Measurements from ENCODE around the gene MRPL12. TPM values are rescaled to one million over a fixed set of nuclear protein-coding genes. Genes with fewer than 3 reads are reported as not detected.

Gene MRPL12
- total and polyA plus RNA-seq, 2 of the 13 experiments (the other 11 are each of a cell fraction or from before 2014, with no cell fraction given): 39.1 to 94.1 TPM

- TF ChIP-seq CSRNP2 (CRISPR knock-in tag; conservative IDR thresholded peaks at IDR 0.05; ENCODE audit: low read depth) (0 out of 2 replicates have a peak, but pooled peaks have one; percentile 65), ZBTB7A (CRISPR knock-in tag; IDR thresholded peaks at IDR 0.05) (peak; percentile 91), MEIS1 (CRISPR knock-in tag; IDR thresholded peaks at IDR 0.05; ENCODE audit: borderline replicate concordance) (no peak), PAXIP1 (CRISPR knock-in tag; conservative IDR thresholded peaks at IDR 0.05) (peak; percentile 48), ZNF510 (CRISPR knock-in tag; IDR thresholded peaks at IDR 0.05; ENCODE audit: low read depth) (peak; percentile 86), SMYD3 (CRISPR knock-in tag; IDR thresholded peaks at IDR 0.05) (no peak), ZNF143 (CRISPR knock-in tag; IDR thresholded peaks at IDR 0.05) (peak; percentile 96), SALL1 (CRISPR knock-in tag; IDR thresholded peaks at IDR 0.05) (peak; percentile 90), TERF1 (CRISPR knock-in tag; IDR thresholded peaks at IDR 0.05) (no peak; the same call in 1 of the 2 replicates), SOX13 (IDR thresholded peaks at IDR 0.05) (0 out of 2 replicates have a peak, but pooled peaks have one; percentile 16), SOX13 (CRISPR knock-in tag; conservative IDR thresholded peaks at IDR 0.05 in 1 of 2, IDR thresholded peaks at IDR 0.05 in 1 of 2) (peak in 1 of 2 experiments; percentile 72; a peak in 2 of 4 replicates), XRCC5 (optimal IDR thresholded peaks at IDR 0.05; ENCODE audit: low read length) (peak; percentile 94), ZNF251 (CRISPR knock-in tag; IDR thresholded peaks at IDR 0.05) (0 out of 2 replicates have a peak, but pooled peaks have one; percentile 71), FOXM1 (CRISPR knock-in tag; IDR thresholded peaks at IDR 0.05) (peak; percentile 78; the same call in 1 of the 2 replicates), ZMYM4 (CRISPR knock-in tag; IDR thresholded peaks at IDR 0.05) (peak; percentile 81), NFYC (CRISPR knock-in tag; IDR thresholded peaks at IDR 0.05) (peak; percentile 65), ZNF17 (CRISPR knock-in tag; IDR thresholded peaks at IDR 0.05) (peak; percentile 49; the same call in 1 of the 2 replicates), MED13 (CRISPR knock-in tag; IDR thresholded peaks at IDR 0.05) (0 out of 2 replicates have a peak, but pooled peaks have one; percentile 58), ZNF276 (CRISPR knock-in tag; IDR thresholded peaks at IDR 0.05; ENCODE audit: low read depth) (no peak), SAP130 (CRISPR knock-in tag; IDR thresholded peaks at IDR 0.05; ENCODE audit: low read depth) (peak; percentile 99), KDM5B (CRISPR knock-in tag; IDR thresholded peaks at IDR 0.05; ENCODE audit: borderline replicate concordance) (peak; percentile 91), ZNF124 (CRISPR knock-in tag; IDR thresholded peaks at IDR 0.05) (no peak)
These were observed at the start of gene MRPL12 (continued) for GRCh38 chr17:81702934-81703746.

All from HepG2 (cell line).